Loucy (cell line): Measurements from ENCODE around the gene USB1.

Source experiments
- H2AFZ ChIP-seq: fragments of 200-600 bp; sonication (generic); 2 replicates; pipeline ENCODE4 v1.6.0; 2016; ENCODE audit warnings: antibody characterized with exemption, mild to moderate bottlenecking, low read length, moderate library complexity
- H3F3A ChIP-seq: fragments of 200-600 bp; 2 replicates; pipeline ENCODE4 v1.6.0; 2016; ENCODE audit warnings: antibody characterized with exemption, low read depth, mild to moderate bottlenecking
- H3K27me3 ChIP-seq: fragments of 200-600 bp; sonication (generic); 2 replicates; pipeline ENCODE4 v1.6.1; 2014; ENCODE audit warnings: low read length, mild to moderate bottlenecking; ENCODE audit not compliant: insufficient read depth, poor library complexity, severe bottlenecking
- H3K36me3 ChIP-seq: fragments of 200-600 bp; sonication (generic); 2 replicates; pipeline ENCODE4 v1.6.1; 2016; ENCODE audit warnings: low read length; ENCODE audit not compliant: insufficient read depth
- H3K4me1 ChIP-seq: fragments of 200-600 bp; sonication (generic); 2 replicates; pipeline ENCODE4 v1.5.1; 2014; ENCODE audit warnings: low read length, mild to moderate bottlenecking; ENCODE audit not compliant: insufficient read depth, poor library complexity, severe bottlenecking
- H3K4me2 ChIP-seq: fragments of 200-600 bp; sonication (generic); 2 replicates; pipeline ENCODE4 v1.6.0; 2014; ENCODE audit warnings: antibody characterized with exemption, low read length, low read depth, mild to moderate bottlenecking; ENCODE audit not compliant: poor library complexity, severe bottlenecking
- H3K4me3 ChIP-seq: fragments of 200-600 bp; sonication (generic); 2 replicates; pipeline ENCODE4 v1.5.1; 2014; ENCODE audit warnings: low read length, mild to moderate bottlenecking, mixed read lengths; ENCODE audit not compliant: poor library complexity, severe bottlenecking
- H3K79me2 ChIP-seq: fragments of 200-600 bp; sonication (generic); 2 replicates; pipeline ENCODE4 v1.6.1; 2014; ENCODE audit warnings: low read length; ENCODE audit not compliant: insufficient read depth
- H3K9ac ChIP-seq: fragments of 200-600 bp; sonication (generic); 2 replicates; pipeline ENCODE4 v1.6.0; 2014; ENCODE audit warnings: mild to moderate bottlenecking, low read depth, low read length, moderate library complexity; ENCODE audit not compliant: poor library complexity, severe bottlenecking
- H3K9me2 ChIP-seq: fragments of 200-600 bp; sonication (generic); replicated peaks from 2 replicates; pipeline ENCODE4 v1.6.1; 2016; ENCODE audit warnings: low read depth, low read length, mixed read lengths
- H3K9me3 ChIP-seq: fragments of 200-600 bp; sonication (generic); 2 replicates; pipeline ENCODE4 v1.6.1; 2014; ENCODE audit warnings: mild to moderate bottlenecking, antibody characterized with exemption, low read length, low read depth; ENCODE audit not compliant: insufficient read depth
- H4K20me1 ChIP-seq: fragments of 200-600 bp; sonication (generic); 2 replicates; pipeline ENCODE4 v1.6.0; 2014; ENCODE audit warnings: antibody characterized with exemption, low read length, mild to moderate bottlenecking; ENCODE audit not compliant: insufficient read depth, poor library complexity, severe bottlenecking
- EZH2phosphoT487 ChIP-seq: fragments of 200-600 bp; IDR thresholded peaks from 2 replicates; pipeline ENCODE4 v1.6.1; 2018; ENCODE audit warnings: antibody characterized with exemption, mild to moderate bottlenecking, moderate library complexity, borderline replicate concordance
- TF ChIP-seq, protein P1 (sequence below): fragments of 200-600 bp; sonication (generic); conservative IDR thresholded peaks from 2 replicates; pipeline ENCODE4 v1.5.1; 2014; ENCODE audit warnings: mild to moderate bottlenecking, antibody characterized with exemption, low read length

The USB1 gene

DNA sequence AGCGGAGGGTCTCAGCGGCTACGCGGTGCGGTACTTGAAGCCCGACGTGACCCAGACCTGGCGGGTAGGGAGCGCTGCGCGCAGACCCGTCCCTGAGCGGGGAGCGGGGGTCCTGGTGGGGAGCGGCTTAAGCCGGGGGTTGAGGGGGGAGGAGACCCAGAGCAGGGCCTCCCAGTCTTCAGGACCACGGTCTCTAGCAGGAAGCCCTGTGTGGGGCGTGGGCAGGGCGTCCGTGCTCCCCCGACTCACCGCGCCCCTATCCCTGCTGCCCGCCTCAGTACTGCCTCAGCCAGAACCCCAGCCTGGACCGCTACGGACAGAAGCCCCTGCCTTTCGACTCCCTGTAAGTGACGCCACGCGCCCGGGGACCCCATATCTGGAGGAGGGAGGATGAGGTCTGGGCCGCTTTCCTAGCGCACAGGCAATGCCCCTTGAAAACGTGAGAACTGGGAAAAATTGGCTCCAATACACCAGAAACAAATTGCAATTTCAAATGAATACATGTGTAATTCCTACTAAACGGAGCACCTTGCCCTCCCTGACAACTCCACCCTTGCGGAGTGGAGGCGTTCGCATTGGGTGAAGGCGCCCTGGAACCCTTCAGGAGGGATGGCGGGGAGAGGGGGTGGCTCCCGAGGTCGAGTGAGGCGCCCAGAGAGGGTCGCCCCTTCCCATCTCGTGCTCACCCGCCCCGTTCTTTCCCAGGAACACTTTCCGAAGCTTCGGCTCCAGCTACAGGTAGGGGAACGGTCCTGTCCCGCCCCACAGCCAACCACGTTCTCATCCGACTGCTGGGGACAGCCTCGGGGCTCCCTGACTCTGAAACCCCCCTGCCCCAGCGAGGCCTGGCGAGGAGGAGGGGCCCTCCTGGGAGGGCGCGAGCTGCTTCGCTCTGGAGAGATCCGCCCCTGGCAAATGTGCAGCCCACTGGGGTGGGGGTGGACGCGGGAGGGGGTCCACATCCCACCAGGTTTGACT is 15.7 kb upstream of the USB1 start:
- Histone ChIP-seq H3K9ac (no peak overlapping the region), H2AFZ (no peak overlapping the region), H3F3A (no peaks in the 10 kb centered on the region), H3K4me2 (no peak overlapping the region), H3K79me2 (no peaks in the 10 kb centered on the region), H3K4me1 (no peaks in the 10 kb centered on the region), H3K9me3 (no peaks in the 10 kb centered on the region), H3K9me2 (no peaks in the 10 kb centered on the region), H3K27me3 (no peaks in the 10 kb centered on the region), H3K4me3 (no peak overlapping the region), H4K20me1 (no peaks in the 10 kb centered on the region), H3K36me3 (no peaks in the 10 kb centered on the region)
- TF ChIP-seq, protein P1, sequence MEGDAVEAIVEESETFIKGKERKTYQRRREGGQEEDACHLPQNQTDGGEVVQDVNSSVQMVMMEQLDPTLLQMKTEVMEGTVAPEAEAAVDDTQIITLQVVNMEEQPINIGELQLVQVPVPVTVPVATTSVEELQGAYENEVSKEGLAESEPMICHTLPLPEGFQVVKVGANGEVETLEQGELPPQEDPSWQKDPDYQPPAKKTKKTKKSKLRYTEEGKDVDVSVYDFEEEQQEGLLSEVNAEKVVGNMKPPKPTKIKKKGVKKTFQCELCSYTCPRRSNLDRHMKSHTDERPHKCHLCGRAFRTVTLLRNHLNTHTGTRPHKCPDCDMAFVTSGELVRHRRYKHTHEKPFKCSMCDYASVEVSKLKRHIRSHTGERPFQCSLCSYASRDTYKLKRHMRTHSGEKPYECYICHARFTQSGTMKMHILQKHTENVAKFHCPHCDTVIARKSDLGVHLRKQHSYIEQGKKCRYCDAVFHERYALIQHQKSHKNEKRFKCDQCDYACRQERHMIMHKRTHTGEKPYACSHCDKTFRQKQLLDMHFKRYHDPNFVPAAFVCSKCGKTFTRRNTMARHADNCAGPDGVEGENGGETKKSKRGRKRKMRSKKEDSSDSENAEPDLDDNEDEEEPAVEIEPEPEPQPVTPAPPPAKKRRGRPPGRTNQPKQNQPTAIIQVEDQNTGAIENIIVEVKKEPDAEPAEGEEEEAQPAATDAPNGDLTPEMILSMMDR, result no peak
- TF ChIP-seq EZH2phosphoT487, result no peak

DNA sequence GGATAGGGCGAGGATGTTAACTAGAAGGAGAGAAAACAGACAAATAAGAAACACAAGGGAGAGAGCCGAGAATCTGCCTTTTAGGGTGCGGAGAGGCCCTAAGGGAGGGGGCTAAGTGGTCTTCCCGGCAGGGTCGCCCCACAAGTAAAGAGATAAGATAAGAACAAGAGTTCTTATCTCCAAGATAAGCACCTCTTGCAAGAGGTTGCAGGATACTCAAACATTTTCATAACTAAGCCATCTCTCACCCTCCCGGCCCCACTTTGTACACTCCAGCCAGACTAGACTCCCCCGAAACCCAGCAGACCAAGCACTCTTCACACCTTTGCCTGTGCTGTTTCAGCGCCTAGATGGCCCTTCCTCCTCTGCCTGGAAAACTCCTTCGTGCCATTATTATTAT is 15.0 kb upstream of the USB1 start:
- Histone ChIP-seq H3K4me1 (no peaks in the 10 kb centered on the region), H3K4me3 (no peak overlapping the region), H3K9me2 (no peaks in the 10 kb centered on the region), H3K9ac (no peak overlapping the region), H3K4me2 (no peak overlapping the region), H3K36me3 (no peaks in the 10 kb centered on the region), H3K27me3 (no peaks in the 10 kb centered on the region), H3K79me2 (no peaks in the 10 kb centered on the region), H3K9me3 (no peaks in the 10 kb centered on the region), H2AFZ (no peak overlapping the region), H3F3A (no peaks in the 10 kb centered on the region), H4K20me1 (no peaks in the 10 kb centered on the region)
- TF ChIP-seq, protein P1, result no peak
- TF ChIP-seq EZH2phosphoT487, result no peak

DNA sequence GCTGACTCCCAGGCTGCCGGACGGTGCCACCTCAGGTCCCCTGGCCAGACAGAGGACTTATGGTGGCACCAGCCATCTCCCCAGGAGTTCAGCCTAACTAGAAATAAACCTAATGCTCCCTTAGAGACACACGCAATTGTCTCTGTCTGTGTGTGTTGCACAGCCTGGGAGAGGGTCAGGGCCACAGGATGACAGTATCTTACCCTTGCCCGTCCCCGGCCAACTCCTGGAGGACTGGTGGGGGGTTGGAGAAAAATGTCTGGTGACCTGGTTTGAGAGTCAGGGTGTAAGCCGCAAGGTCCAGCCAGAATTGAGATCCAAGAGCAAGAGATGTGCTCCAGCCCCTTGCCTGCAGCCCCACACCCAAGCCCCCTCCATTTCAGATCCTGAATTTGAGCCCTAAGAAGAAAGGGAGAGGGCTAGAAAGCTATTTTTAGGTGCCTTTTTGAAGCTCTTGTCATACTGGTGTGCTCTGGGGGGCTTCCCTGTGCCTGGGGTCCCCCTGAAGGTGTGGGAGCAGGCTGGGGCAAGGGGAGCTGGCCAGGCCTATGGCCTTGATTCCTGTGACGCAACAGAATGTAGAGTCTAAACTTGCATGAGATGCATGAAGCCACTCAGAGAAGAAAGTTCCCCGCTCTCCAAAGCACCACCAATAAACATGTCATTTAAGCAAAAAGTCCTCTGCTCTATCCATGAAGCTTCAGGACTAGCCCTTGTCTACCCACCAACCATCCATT is 13.6 kb upstream of the USB1 start:
- Histone ChIP-seq H2AFZ (no peak overlapping the region), H3K27me3 (no peaks in the 10 kb centered on the region), H4K20me1 (no peaks in the 10 kb centered on the region), H3K4me2 (no peak overlapping the region), H3K79me2 (no peaks in the 10 kb centered on the region), H3K9ac (no peak overlapping the region), H3K36me3 (no peaks in the 10 kb centered on the region), H3K4me1 (no peaks in the 10 kb centered on the region), H3F3A (no peaks in the 10 kb centered on the region), H3K4me3 (no peak overlapping the region), H3K9me3 (no peaks in the 10 kb centered on the region), H3K9me2 (no peaks in the 10 kb centered on the region)
- no peak for TF ChIP-seq EZH2phosphoT487
- TF ChIP-seq, protein P1, result no peak
